CD4-positive, alpha-beta memory T cell (primary cell): ENCODE measurements around the gene KDM4C. TPM values are rescaled to one million over a fixed set of nuclear protein-coding genes. Genes with fewer than 3 reads are reported as not detected.

Experiments used
- CTCF ChIA-PET: fragments of 350-600 bp; sonication (Branson Sonifier 250); formaldehyde crosslinking; loops from one replicate; lab custom pipeline; 2021; ENCODE audit warnings: inconsistent platforms; ENCODE audit not compliant: partially characterized antibody; lab: Charles Lee
- POLR2A ChIA-PET: fragments of 350-600 bp; sonication (Branson Sonifier 250); formaldehyde crosslinking; loops from one replicate; lab custom pipeline; 2021; ENCODE audit not compliant: partially characterized antibody; lab: Charles Lee
- DNase-seq, 5 donors: peaks; one replicate each; pipeline versions ENCODE4 v3.0.0 to v3.0.0-alpha.2; 2020 to 2022; ENCODE audit warnings: mixed read lengths in 1 of 5
- H3K27ac ChIP-seq: one replicate; pipeline ENCODE4 v1.7.0; 2013; ENCODE audit warnings: low read depth, low read length
- H3K27me3 ChIP-seq: 2 replicates; pipeline ENCODE4 v1.7.0; 2013; ENCODE audit warnings: mild to moderate bottlenecking, low read length, moderate library complexity; ENCODE audit not compliant: insufficient read depth
- H3K36me3 ChIP-seq: 2 replicates; pipeline ENCODE4 v1.7.0; 2013; ENCODE audit warnings: mild to moderate bottlenecking, low read length, moderate library complexity; ENCODE audit not compliant: insufficient read depth
- H3K4me1 ChIP-seq: 2 replicates; pipeline ENCODE4 v1.7.0; 2013; ENCODE audit warnings: mild to moderate bottlenecking, low read length, moderate library complexity; ENCODE audit not compliant: insufficient read depth
- H3K4me3 ChIP-seq, 2 donors: one replicate each; pipeline ENCODE4 v1.7.0; 2013; ENCODE audit warnings: low read length in 2 of 2, mild to moderate bottlenecking in 1 of 2
- H3K9me3 ChIP-seq, 2 donors: one replicate each; pipeline ENCODE4 v1.7.0; 2013; ENCODE audit warnings: low read length in 2 of 2, control low read depth in 1 of 2; ENCODE audit not compliant: control insufficient read depth in 1 of 2
- H3K27ac Mint-ChIP-seq, 7 donors: one replicate each; pipeline ENCODE4 v1.8.0; 2020 to 2021; ENCODE audit warnings: mixed read lengths in 7 of 7, mild to moderate bottlenecking in 6 of 7, inconsistent platforms in 3 of 7, moderate library complexity in 3 of 7
- H3K27me3 Mint-ChIP-seq, 2 donors: one replicate each; pipeline ENCODE4 v1.8.0; 2020 to 2021; ENCODE audit warnings: mixed read lengths in 2 of 2
- H3K36me3 Mint-ChIP-seq, 2 donors: one replicate each; pipeline ENCODE4 v1.8.0; 2020 to 2021; ENCODE audit warnings: mixed read lengths in 2 of 2, inconsistent platforms in 1 of 2, mild to moderate bottlenecking in 1 of 2
- H3K4me1 Mint-ChIP-seq, 4 donors: one replicate each; pipeline ENCODE4 v1.8.0; 2020 to 2021; ENCODE audit warnings: mixed read lengths in 4 of 4, mild to moderate bottlenecking in 1 of 4
- H3K4me3 Mint-ChIP-seq, 8 donors: one replicate each; pipeline ENCODE4 v1.8.0; 2020 to 2021; ENCODE audit warnings: mixed read lengths in 8 of 8, mild to moderate bottlenecking in 7 of 8, moderate library complexity in 6 of 8, inconsistent platforms in 3 of 8
- H3K9me3 Mint-ChIP-seq, 8 donors: one replicate each; pipeline ENCODE4 v1.8.0; 2020 to 2021; ENCODE audit warnings: mixed read lengths in 8 of 8, mild to moderate bottlenecking in 5 of 8, inconsistent platforms in 3 of 8, moderate library complexity in 1 of 8
- intact Hi-C: fragments of 100-400 bp; cut with micrococcal nuclease; formaldehyde crosslinking; loops from one replicate; pipeline ENCODE4 v1.15.1; 2023
- polyA plus RNA-seq, 2 donors: library from polyadenylated mRNA; unstranded; fragments of 300-500 nt; fragmentation: Illumina TruSeq; gene quantifications; one replicate each; pipeline ENCODE4 v1.2.3, GENCODE V29; 2021
- total RNA-seq, 2 experiments: library from RNA; stranded (reverse); gene quantifications; one replicate each; pipeline ENCODE4 v1.2.3, GENCODE V29; 2021

The KDM4C gene
- total and polyA plus RNA-seq, 4 experiments from 2014 or later: 36.3 to 90.7 (median 58.8) TPM

DNA sequence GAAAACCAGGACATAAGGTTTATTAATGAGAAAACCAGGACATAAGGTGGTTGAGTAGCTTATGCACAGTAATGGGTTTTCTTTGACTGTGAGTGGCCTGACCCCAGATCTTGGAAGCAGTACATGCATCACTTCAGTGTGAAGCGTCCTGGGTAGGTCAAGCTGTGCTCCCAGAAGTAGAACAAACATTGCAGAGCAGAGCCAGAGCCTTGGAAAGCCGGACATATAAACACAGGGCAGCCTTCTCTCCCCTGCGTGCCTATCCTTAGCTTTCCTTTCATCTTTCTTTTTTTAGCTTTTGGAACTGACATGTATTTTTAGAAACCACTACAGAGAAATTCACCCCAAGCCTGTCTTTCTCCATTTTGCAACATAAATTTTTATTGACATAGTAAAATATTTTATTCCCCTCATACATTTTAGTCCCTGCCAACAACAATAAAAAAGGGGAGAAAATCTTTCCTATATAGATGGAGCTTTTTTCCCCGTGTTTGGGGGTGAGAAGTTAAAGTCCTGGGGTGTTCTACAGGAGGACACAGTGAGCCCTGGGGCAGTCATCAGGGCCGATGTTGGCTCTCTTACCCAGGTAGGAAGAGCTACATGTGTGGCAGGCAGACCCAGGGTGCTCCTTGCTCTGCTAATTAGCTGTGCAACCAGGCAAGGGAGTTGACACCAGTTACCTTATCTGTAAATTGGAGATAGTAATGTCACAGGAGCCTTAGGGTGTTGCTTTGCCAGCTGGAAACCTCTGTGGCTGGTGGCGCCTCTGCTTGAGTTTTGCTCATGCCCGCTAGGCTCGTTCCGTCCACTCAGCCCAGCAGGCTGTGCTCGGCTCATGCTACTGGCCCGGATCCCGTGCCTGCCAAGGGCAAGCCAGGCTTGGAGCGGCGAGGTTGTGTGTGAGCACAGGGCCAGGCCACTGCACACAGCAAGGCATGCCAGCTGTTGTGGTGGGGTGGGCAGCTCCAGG lies 389.6 kb downstream of the KDM4C start:
- Mint-ChIP-seq H3K4me3 (no peak overlapping the region), H3K36me3 (peaks cover 39 to 40% of the 10 kb centered on the region in 2 donors), H3K27me3 (no peaks in the 10 kb centered on the region), H3K9me3 (no peaks in the 10 kb centered on the region), H3K4me1 (peaks cover 32 to 60% (median 43%) of the 10 kb centered on the region in 4 donors), H3K27ac (peak overlapping the region in 4 of 7 donors; percentile 6 to 68 (median 24))
- POLR2A ChIA-PET: no interaction called here
- Histone ChIP-seq H3K9me3 (no peaks in the 10 kb centered on the region), H3K4me3 (no peak overlapping the region), H3K27ac (no peak overlapping the region), H3K4me1 (peaks cover 32% of the 10 kb centered on the region), H3K36me3 (no peaks in the 10 kb centered on the region), H3K27me3 (no peaks in the 10 kb centered on the region)
- DNase-seq: no peak
- intact Hi-C loops: no loop called here
- CTCF ChIA-PET: interaction anchor here (1.5 kb wide), 1 partner anchor 95 kb away, joined by 4 read pairs; no protein-coding TSS in a partner anchor

DNA sequence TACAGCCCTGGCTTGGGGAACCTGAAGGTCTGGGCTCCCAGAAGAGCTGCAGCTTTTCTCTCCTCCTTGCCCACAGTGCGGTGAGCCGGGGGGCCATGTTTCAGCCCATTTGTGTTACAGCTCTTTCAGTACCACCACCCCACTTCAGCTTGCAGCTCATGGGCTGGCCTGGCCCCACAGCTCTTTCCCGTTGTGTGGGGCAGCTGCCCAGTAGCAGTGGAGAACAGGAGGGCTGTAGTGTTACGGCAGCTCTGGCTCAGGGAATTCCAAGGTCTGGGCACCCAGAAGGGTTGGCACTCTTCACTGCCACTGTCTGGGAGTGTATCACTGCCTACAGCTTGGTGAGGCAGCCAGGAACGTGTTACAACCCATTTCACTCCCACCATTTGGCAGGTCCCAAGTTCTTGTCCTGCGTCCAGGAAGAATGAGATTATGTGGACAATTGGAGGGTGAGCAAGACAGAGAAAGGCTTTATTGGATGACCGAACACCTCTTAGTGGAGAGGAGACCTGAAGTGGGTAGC lies 390.5 kb downstream of the KDM4C start:
- no peak overlapping the region for H3K4me3 ChIP-seq
- H3K27ac ChIP-seq: no peak overlapping the region
- peaks cover 32 to 60% (median 43%) of the 10 kb centered on the region in 4 donors for H3K4me1 Mint-ChIP-seq
- no peak for DNase-seq
- H3K27me3 ChIP-seq: no peaks in the 10 kb centered on the region
- H3K9me3 Mint-ChIP-seq: no peaks in the 10 kb centered on the region
- no peaks in the 10 kb centered on the region for H3K36me3 ChIP-seq
- intact Hi-C loops: no loop called here
- ChIA-PET POLR2A (no interaction called here), CTCF (interaction anchor here (1.5 kb wide), 1 partner anchor 96 kb away, joined by 4 read pairs; no protein-coding TSS in a partner anchor)
- H3K27me3 Mint-ChIP-seq: no peaks in the 10 kb centered on the region
- peaks cover 32% of the 10 kb centered on the region for H3K4me1 ChIP-seq
- peaks cover 37% of the 10 kb centered on the region in 2 donors for H3K36me3 Mint-ChIP-seq
- peak overlapping the region in 3 of 7 donors; percentile 51 to 84 (median 77) for H3K27ac Mint-ChIP-seq
- H3K9me3 ChIP-seq: no peaks in the 10 kb centered on the region
- peak overlapping the region in 2 of 8 donors; percentile 25 to 35 for H3K4me3 Mint-ChIP-seq

DNA sequence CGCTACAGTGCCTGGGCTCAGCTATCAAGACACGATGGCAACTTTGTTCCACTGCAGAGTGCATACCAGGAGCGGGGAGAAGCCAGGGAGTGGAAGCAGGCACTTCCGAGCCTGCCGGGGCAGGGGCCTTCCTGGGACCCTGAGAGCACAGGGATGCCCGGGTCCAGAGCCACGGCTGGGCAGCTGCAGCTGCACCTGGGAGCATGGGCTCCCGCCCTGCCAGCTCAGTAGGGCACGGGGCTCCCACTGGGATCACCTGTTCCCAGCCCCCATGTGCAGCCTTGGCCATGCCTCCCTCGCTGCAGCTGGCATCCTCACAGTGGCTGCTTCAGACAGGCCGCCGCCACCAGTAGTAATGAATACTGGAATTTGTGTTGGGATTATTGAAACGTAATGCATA lies 391.5 kb downstream of the KDM4C start:
- H3K27me3 ChIP-seq: no peaks in the 10 kb centered on the region
- H3K9me3 ChIP-seq: no peaks in the 10 kb centered on the region
- H3K36me3 Mint-ChIP-seq: peaks cover 40 to 44% of the 10 kb centered on the region in 2 donors
- ChIA-PET CTCF (no interaction called here), POLR2A (no interaction called here)
- no peak overlapping the region for H3K27ac ChIP-seq
- no peak overlapping the region for H3K4me3 ChIP-seq
- no peaks in the 10 kb centered on the region for H3K9me3 Mint-ChIP-seq
- H3K36me3 ChIP-seq: no peaks in the 10 kb centered on the region
- peak overlapping the region in 5 of 8 donors; percentile 51 to 75 (median 58) for H3K4me3 Mint-ChIP-seq
- peaks cover 32 to 61% (median 46%) of the 10 kb centered on the region in 4 donors for H3K4me1 Mint-ChIP-seq
- DNase-seq: no peak
- intact Hi-C loops: no loop called here
- peaks cover 32% of the 10 kb centered on the region for H3K4me1 ChIP-seq
- peak overlapping the region; percentile 78 to 94 (median 89) for H3K27ac Mint-ChIP-seq
- no peaks in the 10 kb centered on the region for H3K27me3 Mint-ChIP-seq

DNA sequence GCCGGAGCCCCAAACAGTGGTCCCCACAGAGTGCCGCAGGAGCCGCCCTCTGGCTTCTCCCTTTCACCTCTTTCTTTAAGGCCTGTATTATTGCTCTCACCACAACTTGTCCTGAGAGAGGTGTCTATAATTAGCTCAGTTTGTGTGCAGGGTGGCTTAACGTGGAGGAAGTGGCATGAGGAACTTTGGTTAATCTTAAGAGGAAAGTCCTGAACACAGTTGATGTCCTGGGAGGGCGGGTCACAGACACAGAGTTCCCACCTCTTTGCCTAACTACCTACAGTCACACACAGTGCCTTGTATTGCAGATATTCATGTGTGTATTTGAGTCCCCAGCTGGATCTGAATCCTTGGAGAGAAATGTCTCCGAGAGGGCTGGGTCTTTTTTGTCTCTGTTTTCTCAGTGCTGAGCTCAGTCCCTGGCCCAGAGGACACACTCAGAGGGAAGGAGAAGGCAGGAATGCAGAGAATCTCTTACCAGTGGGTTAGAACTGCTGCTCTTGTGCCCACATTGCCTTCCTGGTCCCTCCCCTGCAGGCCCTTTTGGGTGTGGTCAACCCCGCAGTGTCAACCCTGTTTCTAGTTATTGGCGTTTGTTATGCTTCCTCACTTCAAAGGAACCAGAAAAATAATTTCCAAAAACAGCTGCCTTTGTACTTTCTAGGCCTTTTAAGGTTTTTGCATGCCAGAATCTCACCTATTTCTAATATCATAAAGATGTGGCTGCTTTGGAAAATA lies 392.5 kb downstream of the KDM4C start:
- Histone ChIP-seq H3K9me3 (no peaks in the 10 kb centered on the region), H3K27me3 (no peaks in the 10 kb centered on the region), H3K4me3 (no peak overlapping the region), H3K36me3 (no peaks in the 10 kb centered on the region), H3K4me1 (peaks cover 32% of the 10 kb centered on the region), H3K27ac (peak overlapping the region; percentile 18)
- Mint-ChIP-seq H3K27ac (peak overlapping the region; percentile 78 to 94 (median 89)), H3K36me3 (peaks cover 44 to 46% of the 10 kb centered on the region in 2 donors), H3K4me3 (peak overlapping the region; percentile 37 to 75 (median 63)), H3K27me3 (no peaks in the 10 kb centered on the region), H3K4me1 (peaks cover 30 to 60% (median 45%) of the 10 kb centered on the region in 4 donors), H3K9me3 (no peaks in the 10 kb centered on the region)
- CTCF ChIA-PET: interaction anchor here (0.9 kb wide), 2 partner anchors 14 to 36 kb away, joined by 3 read pairs; no protein-coding TSS in a partner anchor
- intact Hi-C loops: no loop called here
- POLR2A ChIA-PET: no interaction called here
- DNase-seq: peak in 4 of 5 donors; percentile 34 to 55 (median 42)

DNA sequence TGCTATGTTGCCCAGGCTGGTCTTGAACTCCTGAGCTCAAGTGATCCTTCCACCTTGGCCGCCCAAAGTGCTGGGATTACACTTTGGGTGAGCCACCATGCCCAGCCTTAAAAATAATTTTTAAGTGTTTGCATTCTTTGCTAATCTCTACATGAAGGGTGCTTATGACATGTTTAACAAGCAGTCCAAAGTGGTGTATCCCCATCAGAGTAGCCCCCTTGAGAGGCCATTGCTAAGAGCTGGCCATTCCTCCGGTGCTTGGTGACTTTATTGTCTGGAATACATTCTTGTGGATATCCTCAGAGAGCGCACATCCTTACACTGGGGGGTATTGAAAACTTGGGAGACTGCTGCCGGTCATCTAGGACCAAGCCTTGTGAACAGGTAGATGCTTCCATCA lies 395.4 kb downstream of the KDM4C start:
- Histone ChIP-seq H3K36me3 (no peaks in the 10 kb centered on the region), H3K27me3 (no peaks in the 10 kb centered on the region), H3K27ac (no peak overlapping the region), H3K4me3 (no peak overlapping the region), H3K9me3 (no peaks in the 10 kb centered on the region), H3K4me1 (peaks cover 32% of the 10 kb centered on the region)
- peaks cover 38 to 41% of the 10 kb centered on the region in 2 donors for H3K36me3 Mint-ChIP-seq
- peaks cover 25 to 59% (median 40%) of the 10 kb centered on the region in 4 donors for H3K4me1 Mint-ChIP-seq
- no peak overlapping the region for H3K27ac Mint-ChIP-seq
- CTCF ChIA-PET: no interaction called here
- no peak overlapping the region for H3K4me3 Mint-ChIP-seq
- H3K27me3 Mint-ChIP-seq: no peaks in the 10 kb centered on the region
- intact Hi-C loops: no loop called here
- H3K9me3 Mint-ChIP-seq: peaks cover 0 to 4% (median 0%) of the 10 kb centered on the region in 8 donors
- POLR2A ChIA-PET: no interaction called here
- no peak for DNase-seq

DNA sequence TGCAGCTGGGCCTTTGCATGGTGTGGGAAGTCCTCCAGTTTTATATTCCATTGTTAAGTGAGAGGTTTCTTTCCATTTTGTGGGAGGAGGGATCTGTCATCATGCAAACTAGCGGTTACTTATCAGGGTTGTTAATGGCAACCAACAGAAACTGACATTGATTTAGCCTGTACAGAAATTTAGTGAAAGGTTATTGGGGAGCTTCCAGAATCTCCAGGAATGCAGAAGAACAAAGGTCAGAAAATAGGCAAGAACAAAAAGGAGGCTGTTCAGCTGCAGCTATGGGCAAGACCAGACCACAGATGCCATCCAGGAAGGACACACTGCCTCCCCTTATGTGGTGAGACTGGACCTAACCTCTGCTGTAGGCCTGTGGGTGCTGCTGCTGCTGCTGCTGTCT lies 395.8 kb downstream of the KDM4C start:
- Histone ChIP-seq H3K4me1 (peaks cover 29% of the 10 kb centered on the region), H3K4me3 (no peak overlapping the region), H3K36me3 (no peaks in the 10 kb centered on the region), H3K27me3 (no peaks in the 10 kb centered on the region), H3K27ac (no peak overlapping the region), H3K9me3 (no peaks in the 10 kb centered on the region)
- Mint-ChIP-seq H3K27ac (peak overlapping the region in 1 of 7 donors; percentile 13), H3K9me3 (peaks cover 0 to 4% (median 0%) of the 10 kb centered on the region in 8 donors), H3K36me3 (peaks cover 41 to 42% of the 10 kb centered on the region in 2 donors), H3K4me1 (peaks cover 27 to 59% (median 39%) of the 10 kb centered on the region in 4 donors), H3K4me3 (no peak overlapping the region), H3K27me3 (no peaks in the 10 kb centered on the region)
- POLR2A ChIA-PET: no interaction called here
- intact Hi-C loops: no loop called here
- CTCF ChIA-PET: no interaction called here
- no peak for DNase-seq
